ENCODE results near the gene INSM2.

Gene INSM2

GRCh38 chr14:35533357-35534207 lies at the start of gene INSM2:
INSM2 (plus strand) TSS chr14:35534164; CDS start chr14:35534253, 89 bp downstream.
- peaks cover 30% of the 10 kb centered on the region for H3K27me3 ChIP-seq (replicated peaks)
- no peak for TF ChIP-seq CTCF (IDR thresholded peaks at IDR 0.05; ENCODE audit: low read depth, low read length, missing control alignments)
- peak; percentile 45 for DNase-seq
- no peaks in the 10 kb centered on the region for H3K36me3 ChIP-seq (replicated peaks)
- no peak within 1 kb of the TSS for H3K27ac ChIP-seq
- peak within 1 kb of the TSS; percentile 61 for H3K4me3 ChIP-seq (ENCODE audit: low read depth, low read length)
- in situ Hi-C loops (cut with HindIII; ENCODE audit: low pct_ligation_motif_present, low sequenced_read_pairs) = no loop called here

- no peak overlapping the region for H3K27ac ChIP-seq
- H3K27me3 ChIP-seq (replicated peaks) = no peaks in the 10 kb centered on the region
- no peak for TF ChIP-seq CTCF (IDR thresholded peaks at IDR 0.05; ENCODE audit: low read depth, low read length, missing control alignments)
- in situ Hi-C loops (cut with HindIII; ENCODE audit: low pct_ligation_motif_present, low sequenced_read_pairs) = no loop called here
- H3K36me3 ChIP-seq (replicated peaks) = no peaks in the 10 kb centered on the region
- H3K4me3 ChIP-seq (ENCODE audit: low read depth, low read length) = no peak overlapping the region
- DNase-seq = no peak
Measured at GRCh38 chr14:35492569-35493014, 41.4 kb upstream of the INSM2 start.

GRCh38 chr14:35495278-35495677 lies 38.7 kb upstream of the INSM2 start:
- Histone ChIP-seq H3K36me3 (replicated peaks) (no peaks in the 10 kb centered on the region), H3K27ac (no peak overlapping the region), H3K4me3 (ENCODE audit: low read depth, low read length) (no peak overlapping the region), H3K27me3 (replicated peaks) (no peaks in the 10 kb centered on the region)
- no peak for TF ChIP-seq CTCF (IDR thresholded peaks at IDR 0.05; ENCODE audit: low read depth, low read length, missing control alignments)
- DNase-seq = no peak
- in situ Hi-C loops (cut with HindIII; ENCODE audit: low pct_ligation_motif_present, low sequenced_read_pairs) = no loop called here

- no peak for DNase-seq
- no peak overlapping the region for H3K4me3 ChIP-seq (ENCODE audit: low read depth, low read length)
- TF ChIP-seq CTCF (IDR thresholded peaks at IDR 0.05; ENCODE audit: low read depth, low read length, missing control alignments) = no peak
- in situ Hi-C loops (cut with HindIII; ENCODE audit: low pct_ligation_motif_present, low sequenced_read_pairs) = no loop called here
- H3K36me3 ChIP-seq (replicated peaks) = no peaks in the 10 kb centered on the region
- H3K27me3 ChIP-seq (replicated peaks) = no peaks in the 10 kb centered on the region
- no peak overlapping the region for H3K27ac ChIP-seq
Measured at GRCh38 chr14:35499180-35499579, 34.8 kb upstream of the INSM2 start.

GRCh38 chr14:35503646-35504045 lies 30.3 kb upstream of the INSM2 start:
- no peak overlapping the region for H3K27ac ChIP-seq
- in situ Hi-C loops (cut with HindIII; ENCODE audit: low pct_ligation_motif_present, low sequenced_read_pairs) = no loop called here
- no peaks in the 10 kb centered on the region for H3K36me3 ChIP-seq (replicated peaks)
- DNase-seq = no peak
- no peak overlapping the region for H3K4me3 ChIP-seq (ENCODE audit: low read depth, low read length)
- TF ChIP-seq CTCF (IDR thresholded peaks at IDR 0.05; ENCODE audit: low read depth, low read length, missing control alignments) = no peak
- no peaks in the 10 kb centered on the region for H3K27me3 ChIP-seq (replicated peaks)

Data from brain microvascular endothelial cell (primary cell).